Measurements from ENCODE around the gene P4HA1.

- TF ChIP-seq, protein P1, sequence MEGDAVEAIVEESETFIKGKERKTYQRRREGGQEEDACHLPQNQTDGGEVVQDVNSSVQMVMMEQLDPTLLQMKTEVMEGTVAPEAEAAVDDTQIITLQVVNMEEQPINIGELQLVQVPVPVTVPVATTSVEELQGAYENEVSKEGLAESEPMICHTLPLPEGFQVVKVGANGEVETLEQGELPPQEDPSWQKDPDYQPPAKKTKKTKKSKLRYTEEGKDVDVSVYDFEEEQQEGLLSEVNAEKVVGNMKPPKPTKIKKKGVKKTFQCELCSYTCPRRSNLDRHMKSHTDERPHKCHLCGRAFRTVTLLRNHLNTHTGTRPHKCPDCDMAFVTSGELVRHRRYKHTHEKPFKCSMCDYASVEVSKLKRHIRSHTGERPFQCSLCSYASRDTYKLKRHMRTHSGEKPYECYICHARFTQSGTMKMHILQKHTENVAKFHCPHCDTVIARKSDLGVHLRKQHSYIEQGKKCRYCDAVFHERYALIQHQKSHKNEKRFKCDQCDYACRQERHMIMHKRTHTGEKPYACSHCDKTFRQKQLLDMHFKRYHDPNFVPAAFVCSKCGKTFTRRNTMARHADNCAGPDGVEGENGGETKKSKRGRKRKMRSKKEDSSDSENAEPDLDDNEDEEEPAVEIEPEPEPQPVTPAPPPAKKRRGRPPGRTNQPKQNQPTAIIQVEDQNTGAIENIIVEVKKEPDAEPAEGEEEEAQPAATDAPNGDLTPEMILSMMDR (IDR thresholded peaks at IDR 0.05), result no peak
- no peak for TF ChIP-seq POLR2AphosphoS5 (IDR thresholded peaks at IDR 0.05)
These were observed 13.4 kb downstream of the P4HA1 start for GRCh38 chr10:73083221-73083620.

All from prostate gland (tissue), 2 donors.